GM19395 (cell line): ENCODE results near the gene MEIS2.

ENCODE experiments used
- ATAC-seq: cut with Tn5 transposase; IDR thresholded peaks from one replicate; pipeline ENCODE4 v1.9.1; 2021; ENCODE audit warnings: mild to moderate bottlenecking, moderate library complexity; ENCODE audit not compliant: unreplicated experiment

Gene MEIS2

DNA sequence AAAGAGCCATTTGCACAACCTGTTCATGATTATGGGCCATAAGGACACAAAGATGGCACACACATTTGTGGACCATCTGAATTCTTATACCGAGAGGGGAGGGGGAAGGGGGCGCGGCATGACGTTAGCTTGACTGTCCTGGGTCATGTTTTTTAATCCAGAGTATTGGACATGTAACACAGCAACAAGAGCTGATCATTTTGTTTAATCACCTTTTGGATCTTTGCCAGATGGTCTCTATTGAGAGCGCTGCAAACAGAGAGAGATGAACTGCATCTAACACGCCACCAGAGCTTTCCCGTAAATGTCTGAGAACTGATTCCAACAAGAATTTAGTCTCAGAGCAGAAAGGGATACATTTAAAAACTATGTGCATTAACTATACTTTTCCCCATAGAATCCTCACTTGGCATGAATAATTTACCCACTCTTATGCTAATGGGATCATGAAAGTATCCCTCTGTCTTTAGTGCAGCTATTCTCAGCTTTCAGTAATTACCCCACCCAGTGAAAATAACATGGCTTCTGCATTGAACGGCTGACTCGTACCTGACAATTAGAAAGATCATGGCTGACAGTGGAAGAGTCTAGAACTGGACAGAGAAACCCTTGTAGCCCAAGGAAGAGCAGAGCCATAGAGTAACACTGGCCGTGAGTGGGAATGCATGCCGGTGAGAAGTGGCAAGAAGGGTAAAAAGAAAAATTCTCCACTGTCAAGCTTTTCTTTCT lies 22.6 kb downstream of the MEIS2 start:
- ATAC-seq, result no peak

- ATAC-seq, result no peak
Observed at GRCh38 chr15:37076543-37076942, 23.8 kb downstream of the MEIS2 start.

GRCh38 chr15:37075777-37076176 lies 24.6 kb downstream of the MEIS2 start:
- ATAC-seq, result no peak

GRCh38 chr15:37072181-37072580 lies 28.2 kb downstream of the MEIS2 start:
- ATAC-seq, result no peak

- ATAC-seq, result no peak
Observed at GRCh38 chr15:37071134-37071533, 29.2 kb downstream of the MEIS2 start.

- no peak for ATAC-seq
Observed at GRCh38 chr15:37070686-37071085, 29.7 kb downstream of the MEIS2 start.

DNA sequence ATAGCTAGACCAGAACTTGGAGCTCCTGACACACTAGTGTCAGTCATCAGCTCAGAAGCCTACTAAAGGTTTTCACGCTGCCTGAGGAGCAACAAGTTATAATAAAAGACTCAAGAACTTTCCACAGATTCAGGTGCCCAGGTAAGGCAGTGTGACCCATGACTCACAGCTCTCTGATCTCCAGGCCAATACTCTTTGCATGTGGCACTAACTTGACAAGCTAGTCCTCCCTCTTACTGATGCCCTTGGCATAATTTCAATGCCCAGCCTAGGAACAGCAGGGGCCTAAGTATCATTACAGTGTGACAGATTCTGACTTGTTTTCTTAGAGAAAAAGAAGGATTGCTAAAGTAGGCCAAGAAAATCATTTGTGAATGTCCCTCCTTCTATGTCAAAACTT lies 38.4 kb downstream of the MEIS2 start:
- ATAC-seq, result no peak

DNA sequence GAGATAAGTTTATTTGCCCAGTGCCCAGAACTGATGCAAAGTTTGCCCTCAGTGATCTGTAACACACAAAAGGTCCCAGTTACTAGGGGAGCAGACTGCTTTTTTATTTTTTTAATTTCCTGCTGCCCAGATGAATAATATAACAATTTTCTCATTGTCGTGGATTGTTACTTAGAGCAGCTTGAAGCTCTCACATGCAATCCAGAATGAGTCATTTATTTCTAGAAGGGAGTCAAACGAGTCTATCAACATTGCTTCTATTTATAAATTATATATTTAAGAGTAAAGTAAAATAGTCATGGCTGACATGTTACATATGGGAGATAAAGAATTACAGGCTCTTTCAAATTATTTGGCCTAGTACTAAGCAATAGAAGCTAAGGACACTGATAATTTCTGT lies 41.3 kb downstream of the MEIS2 start:
- no peak for ATAC-seq

DNA sequence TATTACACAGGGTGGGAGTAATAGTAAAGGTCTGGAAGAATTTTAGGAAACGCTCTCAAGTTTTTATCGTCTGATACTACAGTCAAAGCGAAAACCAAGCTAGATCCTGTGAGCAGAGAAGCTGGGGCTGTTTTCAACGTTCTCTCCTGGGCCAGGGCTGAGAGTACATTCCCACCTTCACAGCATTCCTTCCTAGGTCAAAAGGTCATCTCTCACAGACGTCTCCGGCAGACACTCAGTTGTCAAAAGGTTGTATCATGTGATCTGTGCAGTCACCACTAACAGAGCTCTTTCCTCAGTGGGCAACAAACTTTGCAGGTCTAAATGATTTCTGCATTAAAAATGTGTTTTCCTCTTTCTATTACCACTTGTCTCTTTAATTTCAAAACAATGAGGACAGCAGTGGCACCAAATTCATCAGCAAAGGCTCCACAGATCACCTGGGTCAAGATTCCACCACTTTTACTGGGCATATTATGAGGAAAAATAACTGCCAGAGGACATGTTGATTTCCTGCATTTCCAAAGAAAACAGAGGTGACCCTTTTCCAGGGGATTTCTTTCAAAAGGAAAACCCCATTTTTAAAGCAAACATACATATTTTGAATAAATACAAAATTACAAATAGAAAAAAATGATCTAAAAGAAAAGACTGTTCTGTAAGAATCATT lies 41.9 kb downstream of the MEIS2 start:
- no peak for ATAC-seq

- ATAC-seq, result no peak
Observed at GRCh38 chr15:37057831-37058230, 42.5 kb downstream of the MEIS2 start.

GRCh38 chr15:37057256-37057655 lies 43.1 kb downstream of the MEIS2 start:
- no peak for ATAC-seq

DNA sequence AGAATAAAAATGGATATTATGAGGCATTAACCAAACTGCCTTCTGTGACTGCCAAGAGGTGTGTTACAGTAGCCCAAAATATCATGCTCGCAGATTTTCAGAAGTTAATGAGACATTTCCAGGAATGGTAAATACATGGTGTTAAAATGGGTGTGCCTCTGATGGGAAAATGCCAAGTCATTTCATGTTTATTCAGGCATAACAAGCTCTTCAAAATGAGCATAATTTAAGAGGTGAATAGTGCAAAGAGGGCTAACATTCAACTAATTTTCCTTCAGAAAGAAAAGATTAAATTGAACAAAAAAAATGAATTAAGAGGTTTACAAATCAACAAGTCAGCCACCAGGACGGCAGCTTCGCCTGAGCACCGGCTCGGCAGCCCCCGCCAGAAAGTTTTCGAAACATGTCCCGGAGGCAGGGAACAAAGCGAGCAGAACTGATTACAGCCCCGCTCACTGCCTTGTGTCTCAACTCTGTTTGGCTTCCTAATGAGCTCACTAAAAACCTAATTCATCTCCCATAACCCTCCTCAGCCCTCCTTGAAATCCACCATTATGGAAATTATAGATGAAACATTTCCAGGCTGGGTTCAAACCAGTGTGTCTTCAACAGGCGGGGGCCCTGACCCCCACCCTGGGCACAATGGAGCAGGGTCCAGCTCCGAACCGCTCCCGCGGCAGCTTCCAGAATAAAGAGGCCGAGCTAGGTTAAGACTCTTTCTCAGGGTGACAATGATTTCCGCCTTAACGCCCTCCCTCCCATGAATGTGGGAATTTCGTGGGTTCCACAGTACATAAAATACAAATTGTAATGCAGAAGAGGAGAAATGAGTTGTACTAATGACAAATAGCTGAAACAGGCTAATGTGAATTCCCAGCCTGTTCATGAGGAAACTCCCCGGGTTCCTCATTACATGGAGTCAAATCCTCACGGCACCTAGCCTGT lies 43.9 kb downstream of the MEIS2 start:
- ATAC-seq, result no peak

DNA sequence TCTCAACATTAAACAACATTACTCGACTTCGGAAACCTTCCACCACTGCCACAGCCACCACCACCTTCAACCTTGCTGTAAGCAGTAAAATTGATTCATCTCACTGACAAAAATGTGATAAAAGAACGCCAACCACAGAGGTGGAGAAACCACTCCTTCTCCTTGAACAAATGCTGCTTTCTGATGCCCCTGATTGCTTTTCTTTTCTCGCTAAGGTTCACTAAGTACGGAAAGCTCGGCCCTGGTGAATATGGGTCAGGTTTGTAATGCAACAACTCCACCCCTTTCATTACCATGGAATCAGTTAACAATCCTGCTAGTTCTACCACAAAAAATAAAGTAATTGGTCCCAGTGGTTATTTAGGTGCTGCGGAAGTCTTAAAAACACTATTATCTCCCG lies 44.9 kb downstream of the MEIS2 start:
- no peak for ATAC-seq

DNA sequence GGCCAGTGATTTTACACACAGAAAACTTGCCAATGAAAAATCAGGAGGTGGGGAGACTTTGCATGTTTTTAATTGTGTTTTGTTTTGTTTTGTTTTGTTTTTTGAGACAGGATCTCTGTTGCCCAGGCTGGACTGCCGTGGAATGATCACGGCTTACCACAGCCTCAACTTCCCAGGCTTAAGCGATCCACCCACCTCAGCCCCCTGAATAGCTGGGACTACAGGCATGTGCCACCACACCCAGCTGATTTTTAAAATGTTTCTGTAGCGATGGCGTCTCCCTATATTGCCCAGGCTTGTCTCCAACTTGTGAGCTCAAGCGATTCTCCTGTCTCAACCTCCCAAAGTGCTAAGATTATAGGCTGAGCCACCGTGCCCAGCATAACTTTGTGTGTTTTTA lies 46.0 kb downstream of the MEIS2 start:
- no peak for ATAC-seq

GRCh38 chr15:37053166-37053565 lies 47.2 kb downstream of the MEIS2 start:
- no peak for ATAC-seq

GRCh38 chr15:37050345-37050744 lies 50.0 kb downstream of the MEIS2 start:
- ATAC-seq, result no peak

DNA sequence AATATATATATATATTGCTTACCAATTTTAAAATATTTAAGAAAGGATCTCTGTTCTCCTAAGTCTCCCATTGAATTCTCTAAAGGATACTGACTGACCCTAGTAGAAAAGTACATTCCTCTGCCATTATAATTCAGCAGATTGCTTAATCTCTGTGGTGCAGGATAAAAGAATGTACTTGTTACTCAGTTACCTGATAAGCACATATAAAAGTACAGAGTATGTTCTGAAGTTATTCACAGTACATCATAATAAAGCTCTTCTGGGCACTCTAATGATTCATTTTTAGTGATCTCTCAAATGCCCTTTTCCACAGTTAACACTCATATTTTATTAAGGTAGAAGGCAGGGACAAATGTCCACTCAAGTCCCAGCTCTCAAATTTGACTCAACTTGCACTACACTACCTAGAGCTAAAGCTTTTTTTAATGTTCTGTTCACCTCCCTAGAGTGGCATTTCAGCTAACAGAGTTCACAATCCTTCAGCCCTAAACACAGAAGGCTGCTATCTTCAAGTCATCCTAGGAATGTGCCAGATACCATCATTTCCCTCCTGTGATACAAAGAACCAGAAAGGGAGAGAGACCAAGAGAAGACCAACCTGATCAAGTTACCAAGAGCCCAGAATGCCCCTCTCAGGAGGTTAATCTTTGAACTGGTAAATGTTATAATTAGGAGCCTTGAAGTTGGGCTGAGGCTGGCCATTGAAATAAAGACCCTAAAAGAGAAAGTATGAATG lies 53.3 kb downstream of the MEIS2 start:
- ATAC-seq, result no peak

GRCh38 chr15:37045859-37046740 lies 54.2 kb downstream of the MEIS2 start:
- ATAC-seq, result no peak

GRCh38 chr15:37044915-37045648 lies 55.3 kb downstream of the MEIS2 start:
- ATAC-seq, result no peak
